Mesenchymal stem cell (in vitro differentiated cells and primary cell): ENCODE data around the gene ABCC10.

ENCODE experiments used
- DNase-seq: peaks from one replicate; pipeline ENCODE4 v3.0.0-alpha.2; 2013
- H2AFZ ChIP-seq: one replicate; pipeline ENCODE4 v1.6.1; 2013; ENCODE audit warnings: low read depth, mild to moderate bottlenecking, control low read depth, inconsistent platforms, low read length, moderate library complexity
- H2AK5ac ChIP-seq: 2 replicates; pipeline ENCODE4 v1.6.1; 2013; ENCODE audit warnings: low read length, moderate library complexity, mild to moderate bottlenecking, inconsistent platforms; ENCODE audit not compliant: severe bottlenecking
- H2BK120ac ChIP-seq: one replicate; pipeline ENCODE4 v1.6.1; 2013; ENCODE audit warnings: low read depth, mild to moderate bottlenecking, inconsistent platforms, low read length, moderate library complexity
- H2BK12ac ChIP-seq, 2 experiments: one replicate each; pipeline ENCODE4 v1.6.1; 2013; ENCODE audit warnings: inconsistent platforms in 2 of 2, low read length in 2 of 2, mild to moderate bottlenecking in 2 of 2, moderate library complexity in 2 of 2, control low read depth in 1 of 2
- H2BK15ac ChIP-seq: one replicate; pipeline ENCODE4 v1.6.1; 2013; ENCODE audit warnings: mild to moderate bottlenecking, low read depth, inconsistent platforms; ENCODE audit not compliant: poor library complexity, severe bottlenecking
- H2BK5ac ChIP-seq: 2 replicates; pipeline ENCODE4 v1.6.1; 2013; ENCODE audit warnings: low read depth, mild to moderate bottlenecking, low read length, control low read depth, inconsistent platforms; ENCODE audit not compliant: poor library complexity, severe bottlenecking
- H3K14ac ChIP-seq, 2 experiments: one replicate each; pipeline ENCODE4 v1.6.1; 2013; ENCODE audit warnings: inconsistent platforms in 2 of 2, low read length in 2 of 2, control low read depth in 1 of 2, mild to moderate bottlenecking in 1 of 2, moderate library complexity in 1 of 2
- H3K18ac ChIP-seq, 2 experiments: one replicate each; pipeline ENCODE4 v1.6.1; 2013; ENCODE audit warnings: inconsistent platforms in 2 of 2, low read length in 2 of 2, control low read depth in 1 of 2, low read depth in 1 of 2, mild to moderate bottlenecking in 1 of 2
- H3K23ac ChIP-seq, 2 experiments: one replicate each; pipeline ENCODE4 v1.6.1; 2013; ENCODE audit warnings: inconsistent platforms in 2 of 2, low read length in 2 of 2, mild to moderate bottlenecking in 2 of 2, moderate library complexity in 2 of 2, control low read depth in 1 of 2
- H3K27ac ChIP-seq: 2 replicates; pipeline ENCODE4 v1.5.1; 2013; ENCODE audit warnings: mild to moderate bottlenecking, moderate library complexity, low read length, control low read depth, inconsistent platforms; ENCODE audit not compliant: poor library complexity, severe bottlenecking
- H3K27me3 ChIP-seq, 2 experiments: 2 replicates each; pipeline versions ENCODE4 v1.6.1 to v1.7.0; 2013; ENCODE audit warnings: low read length in 2 of 2, mild to moderate bottlenecking in 2 of 2, moderate library complexity in 2 of 2, control low read depth in 1 of 2, inconsistent platforms in 1 of 2; ENCODE audit not compliant: control insufficient read depth in 1 of 2, insufficient read depth in 1 of 2
- H3K36me3 ChIP-seq, 2 experiments: 2 replicates each; pipeline versions ENCODE4 v1.6.1 to v1.7.0; 2013; ENCODE audit warnings: low read length in 2 of 2, control low read depth in 1 of 2, inconsistent platforms in 1 of 2, low read depth in 1 of 2, mild to moderate bottlenecking in 1 of 2; ENCODE audit not compliant: insufficient read depth in 2 of 2, control insufficient read depth in 1 of 2
- H3K4ac ChIP-seq, 2 experiments: one replicate each; pipeline ENCODE4 v1.6.1; 2013; ENCODE audit warnings: inconsistent platforms in 2 of 2, low read length in 2 of 2, mild to moderate bottlenecking in 2 of 2, moderate library complexity in 2 of 2, control low read depth in 1 of 2, low read depth in 1 of 2
- H3K4me1 ChIP-seq: 2 replicates; pipeline ENCODE4 v1.6.1; 2013; ENCODE audit warnings: low read depth, low read length, control low read depth; ENCODE audit not compliant: control insufficient read depth, insufficient read depth
- H3K4me2 ChIP-seq: 2 replicates; pipeline ENCODE4 v1.6.1; 2013; ENCODE audit warnings: low read length, mild to moderate bottlenecking, inconsistent platforms; ENCODE audit not compliant: poor library complexity, severe bottlenecking
- H3K4me3 ChIP-seq, 2 experiments: 2 replicates each; pipeline versions ENCODE4 v1.5.1 to v1.7.0; 2013; ENCODE audit warnings: low read length in 2 of 2, mild to moderate bottlenecking in 2 of 2, control low read depth in 1 of 2, low read depth in 1 of 2; ENCODE audit not compliant: insufficient read depth in 1 of 2
- H3K79me1 ChIP-seq: replicated peaks from 2 replicates; pipeline ENCODE4 v1.6.1; 2013; ENCODE audit warnings: mild to moderate bottlenecking, control low read depth, low read length, inconsistent platforms; ENCODE audit not compliant: poor library complexity, severe bottlenecking
- H3K9ac ChIP-seq: 2 replicates; pipeline ENCODE4 v1.7.0; 2013; ENCODE audit warnings: mild to moderate bottlenecking, low read length, moderate library complexity
- H3K9me3 ChIP-seq: 2 replicates; pipeline ENCODE4 v1.7.0; 2013; ENCODE audit warnings: mild to moderate bottlenecking, low read length; ENCODE audit not compliant: control insufficient read depth
- H4K8ac ChIP-seq: one replicate; pipeline ENCODE4 v1.6.1; 2013; ENCODE audit warnings: inconsistent platforms, mild to moderate bottlenecking, low read length, moderate library complexity
- H4K91ac ChIP-seq: one replicate; pipeline ENCODE4 v1.6.1; 2013; ENCODE audit warnings: mild to moderate bottlenecking, low read length, inconsistent platforms
- WGBS: methylation state at CpG from one replicate; pipeline ENCODE4 v1.1.7; 2013; ENCODE audit warnings: mixed read lengths; 5-methylcytosine and 5-hydroxymethylcytosine counted together

The ABCC10 gene

GRCh38 chr6:43481591-43482236, 54.4 kb downstream of the ABCC10 start:
- H3K4me3 ChIP-seq = no peak overlapping the region
- H2BK5ac ChIP-seq = no peak overlapping the region
- H3K18ac ChIP-seq = no peak overlapping the region
- H2BK120ac ChIP-seq = no peak overlapping the region
- no peak overlapping the region for H3K4me2 ChIP-seq
- H3K36me3 ChIP-seq = peaks cover 0 to 9% of the 10 kb centered on the region in 2 experiments
- H2AFZ ChIP-seq = no peak overlapping the region
- WGBS = 94% methylated on average over 11 of the region's 11 CpGs
- no peak overlapping the region for H2AK5ac ChIP-seq
- no peak overlapping the region for H3K14ac ChIP-seq
- no peak overlapping the region for H4K8ac ChIP-seq
- H3K27me3 ChIP-seq = no peaks in the 10 kb centered on the region
- H3K9me3 ChIP-seq = no peaks in the 10 kb centered on the region
- no peak overlapping the region for H4K91ac ChIP-seq
- H3K27ac ChIP-seq = no peak overlapping the region
- no peak overlapping the region for H3K23ac ChIP-seq
- H3K9ac ChIP-seq = no peak overlapping the region
- H3K4ac ChIP-seq = no peak overlapping the region
- no peak overlapping the region for H2BK15ac ChIP-seq
- no peak overlapping the region for H2BK12ac ChIP-seq
- DNase-seq = no peak
- peaks cover 6% of the 10 kb centered on the region for H3K4me1 ChIP-seq
- H3K79me1 ChIP-seq = peaks cover 45% of the 10 kb centered on the region

- Histone ChIP-seq H2BK120ac (no peak overlapping the region), H3K14ac (no peak overlapping the region), H3K9me3 (no peaks in the 10 kb centered on the region), H3K27ac (no peak overlapping the region), H3K4me1 (peaks cover 6% of the 10 kb centered on the region), H3K4me2 (no peak overlapping the region), H3K4ac (no peak overlapping the region), H3K9ac (peak overlapping the region; percentile 6), H3K79me1 (peaks cover 24% of the 10 kb centered on the region), H3K36me3 (peaks cover 6 to 17% of the 10 kb centered on the region in 2 experiments), H3K18ac (no peak overlapping the region), H4K8ac (no peak overlapping the region), H3K23ac (no peak overlapping the region), H2AK5ac (no peak overlapping the region), H4K91ac (no peak overlapping the region), H2BK5ac (no peak overlapping the region), H2BK12ac (no peak overlapping the region), H2AFZ (no peak overlapping the region), H3K4me3 (no peak overlapping the region), H3K27me3 (no peaks in the 10 kb centered on the region), H2BK15ac (no peak overlapping the region)
- WGBS = 78% methylated on average over 4 of the region's 4 CpGs
- no peak for DNase-seq
Measured at GRCh38 chr6:43488667-43489276, 61.4 kb downstream of the ABCC10 start.

- no peak overlapping the region for H3K9ac ChIP-seq
Measured at GRCh38 chr6:43489277-43490072, 62.1 kb downstream of the ABCC10 start.

GRCh38 chr6:43490523-43490939, 63.2 kb downstream of the ABCC10 start:
- no peak overlapping the region for H3K14ac ChIP-seq
- H2BK12ac ChIP-seq = no peak overlapping the region
- no peak overlapping the region for H3K27ac ChIP-seq
- H3K9me3 ChIP-seq = no peaks in the 10 kb centered on the region
- H4K8ac ChIP-seq = no peak overlapping the region
- H3K4ac ChIP-seq = no peak overlapping the region
- no peak overlapping the region for H2BK5ac ChIP-seq
- no peak overlapping the region for H3K4me2 ChIP-seq
- H2AK5ac ChIP-seq = no peak overlapping the region
- H4K91ac ChIP-seq = no peak overlapping the region
- H3K36me3 ChIP-seq = peaks cover 0 to 22% of the 10 kb centered on the region in 2 experiments
- H3K27me3 ChIP-seq = no peaks in the 10 kb centered on the region
- H3K23ac ChIP-seq = no peak overlapping the region
- WGBS = 89% methylated on average over 6 of the region's 6 CpGs
- H3K9ac ChIP-seq = no peak overlapping the region
- no peak overlapping the region for H2BK120ac ChIP-seq
- no peak overlapping the region for H2AFZ ChIP-seq
- peaks cover 28% of the 10 kb centered on the region for H3K79me1 ChIP-seq
- no peak overlapping the region for H2BK15ac ChIP-seq
- H3K4me1 ChIP-seq = peaks cover 16% of the 10 kb centered on the region
- no peak overlapping the region for H3K18ac ChIP-seq
- H3K4me3 ChIP-seq = no peak overlapping the region
- DNase-seq = no peak

More at GRCh38 chr6:43489277-43490072, 62.1 kb downstream of the ABCC10 start:
- Histone ChIP-seq H3K4ac (no peak overlapping the region), H3K14ac (no peak overlapping the region), H3K27ac (no peak overlapping the region), H3K27me3 (no peaks in the 10 kb centered on the region), H2BK12ac (no peak overlapping the region), H2AFZ (no peak overlapping the region), H3K79me1 (peaks cover 27% of the 10 kb centered on the region), H2BK120ac (no peak overlapping the region), H3K36me3 (peaks cover 6 to 17% of the 10 kb centered on the region in 2 experiments), H3K23ac (peak overlapping the region in 1 of 2 experiments; percentile 56), H3K4me2 (no peak overlapping the region), H4K8ac (no peak overlapping the region), H2AK5ac (no peak overlapping the region), H2BK5ac (no peak overlapping the region), H4K91ac (no peak overlapping the region), H3K18ac (no peak overlapping the region), H2BK15ac (no peak overlapping the region), H3K4me3 (no peak overlapping the region), H3K4me1 (peaks cover 9% of the 10 kb centered on the region), H3K9me3 (no peaks in the 10 kb centered on the region)
- 91% methylated on average over 12 of the region's 12 CpGs for WGBS
- DNase-seq = no peak
